HFF-Myc (cell line): ENCODE data around the gene SYTL3.
"Not testable (repeated sequence)": the region's sequence is repeated elsewhere in the genome, so short reads cannot be mapped to it uniquely, and the experiment has no call there.

Experiments
- DNase-seq: peaks from one replicate; pipeline ENCODE4 v3.0.0-alpha.2; 2011; ENCODE audit warnings: low read depth; ENCODE audit errors: extremely low read depth
- H3K4me3 ChIP-seq: replicated peaks from 2 replicates; pipeline ENCODE4 v1.5.1; 2011; ENCODE audit warnings: low read depth, mild to moderate bottlenecking, control low read depth, low read length
- CTCF ChIP-seq: IDR thresholded peaks from 2 replicates; pipeline ENCODE4 v1.5.1; 2012; ENCODE audit warnings: mild to moderate bottlenecking, low read depth, low read length, control low read depth; ENCODE audit errors: missing control alignments

Gene SYTL3

GRCh38 chr6:158645064-158646022, 4.5 kb upstream of the SYTL3 start:
- no peak for DNase-seq
- TF ChIP-seq CTCF, result no peak
- peak overlapping the region; percentile 91 for H3K4me3 ChIP-seq

- no peak overlapping the region for H3K4me3 ChIP-seq
- DNase-seq, result no peak
- TF ChIP-seq CTCF, result no peak
Observed at GRCh38 chr6:158646023-158646910, 3.6 kb upstream of the SYTL3 start.

GRCh38 chr6:158647501-158647900, 2.4 kb upstream of the SYTL3 start:
- no peak for DNase-seq
- no peak overlapping the region for H3K4me3 ChIP-seq
- TF ChIP-seq CTCF, result no peak

GRCh38 chr6:158648682-158649131, 1.1 kb upstream of the SYTL3 start:
- no peak for DNase-seq
- no peak overlapping the region for H3K4me3 ChIP-seq
- TF ChIP-seq CTCF, result no peak

- not testable (repeated sequence) for H3K4me3 ChIP-seq, DNase-seq
Observed at GRCh38 chr6:158651981-158652737, 2.3 kb downstream of the SYTL3 start.

- no peak for DNase-seq
- no peak for TF ChIP-seq CTCF
- no peak overlapping the region for H3K4me3 ChIP-seq
Observed at GRCh38 chr6:158653577-158654354, 3.9 kb downstream of the SYTL3 start.
